ENCODE measurements around the gene NDUFS8.

NDUFS8 gene

GRCh38 chr11:68052137-68052873 lies 21.8 kb downstream of the NDUFS8 start:
- DNase-seq = no peak

GRCh38 chr11:68053117-68053516 lies 22.6 kb downstream of the NDUFS8 start:
- DNase-seq = no peak

GRCh38 chr11:68053981-68054812 lies 23.7 kb downstream of the NDUFS8 start:
- DNase-seq = no peak

- DNase-seq = no peak
Observed at GRCh38 chr11:68056317-68057285, 26.1 kb downstream of the NDUFS8 start.

- DNase-seq = no peak
Observed at GRCh38 chr11:68057807-68058206, 27.3 kb downstream of the NDUFS8 start.

GRCh38 chr11:68061508-68061907 lies 31.0 kb downstream of the NDUFS8 start:
- DNase-seq = no peak

- DNase-seq = no peak
Observed at GRCh38 chr11:68064926-68065325, 34.4 kb downstream of the NDUFS8 start.

- DNase-seq = no peak
Observed at GRCh38 chr11:68065841-68066240, 35.4 kb downstream of the NDUFS8 start.

- no peak for DNase-seq
Observed at GRCh38 chr11:68066742-68067141, 36.3 kb downstream of the NDUFS8 start.

- no peak for DNase-seq
Observed at GRCh38 chr11:68067991-68068390, 37.5 kb downstream of the NDUFS8 start.

GRCh38 chr11:68071281-68072048 lies 41.0 kb downstream of the NDUFS8 start:
- DNase-seq = no peak

GRCh38 chr11:68074584-68075352 lies 44.3 kb downstream of the NDUFS8 start:
- DNase-seq = no peak

- no peak for DNase-seq
Observed at GRCh38 chr11:68076371-68077042, 46.0 kb downstream of the NDUFS8 start.

- no peak for DNase-seq
Observed at GRCh38 chr11:68077617-68078582, 47.4 kb downstream of the NDUFS8 start.

GRCh38 chr11:68080860-68081259 lies 50.4 kb downstream of the NDUFS8 start:
- no peak for DNase-seq

GRCh38 chr11:68081691-68082090 lies 51.2 kb downstream of the NDUFS8 start:
- no peak for DNase-seq

- no peak for DNase-seq
Observed at GRCh38 chr11:68082481-68082880, 52.0 kb downstream of the NDUFS8 start.

- no peak for DNase-seq
Observed at GRCh38 chr11:68083517-68083916, 53.0 kb downstream of the NDUFS8 start.

All from NCI-H1417 treated with DMSO at 0.1 percent for 48 hours (cell line).